ENCODE data around the gene FGA. TPM values are rescaled to one million over a fixed set of nuclear protein-coding genes. Genes with fewer than 3 reads are reported as not detected.

FGA gene
- polyA plus RNA-seq, 1 of the 3 experiments (the other 2 are of a cell fraction), result not detected

DNA sequence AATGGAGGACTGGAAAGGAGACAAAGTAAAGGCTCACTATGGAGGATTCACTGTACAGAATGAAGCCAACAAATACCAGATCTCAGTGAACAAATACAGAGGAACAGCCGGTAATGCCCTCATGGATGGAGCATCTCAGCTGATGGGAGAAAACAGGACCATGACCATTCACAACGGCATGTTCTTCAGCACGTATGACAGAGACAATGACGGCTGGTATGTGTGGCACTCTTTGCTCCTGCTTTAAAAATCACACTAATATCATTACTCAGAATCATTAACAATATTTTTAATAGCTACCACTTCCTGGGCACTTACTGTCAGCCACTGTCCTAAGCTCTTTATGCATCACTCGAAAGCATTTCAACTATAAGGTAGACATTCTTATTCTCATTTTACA, 21.0 kb downstream of the FGA start (continued):
- TF ChIP-seq MEF2A (IDR thresholded peaks at IDR 0.05; ENCODE audit: borderline replicate concordance, low read depth), result no peak
- no peak for TF ChIP-seq EP300 (IDR thresholded peaks at IDR 0.05; ENCODE audit: borderline replicate concordance in 1 of 2, low read depth in 1 of 2, low read length in 1 of 2)
- TF ChIP-seq TEAD4 (IDR thresholded peaks at IDR 0.05; ENCODE audit: borderline replicate concordance, insufficient read depth), result no peak

- H3K9me3 ChIP-seq, result no peaks in the 10 kb centered on the region
- H3K4me3 ChIP-seq (ENCODE audit: low read depth in 2 of 2, low read length in 1 of 2), result no peak overlapping the region
- H3K36me3 ChIP-seq (replicated peaks in 1 of 2; ENCODE audit: control insufficient read depth in 1 of 2, insufficient read depth in 2 of 2, low read length in 1 of 2), result no peaks in the 10 kb centered on the region
- H3K79me2 ChIP-seq (ENCODE audit: insufficient read depth), result no peaks in the 10 kb centered on the region
- no peaks in the 10 kb centered on the region for H3K4me1 ChIP-seq (ENCODE audit: control insufficient read depth in 1 of 2, insufficient read depth in 2 of 2, low read depth in 1 of 2, low read length in 1 of 2)
- TF ChIP-seq GABPA (IDR thresholded peaks at IDR 0.05; ENCODE audit: low read depth), result no peak
- TF ChIP-seq, protein P1, sequence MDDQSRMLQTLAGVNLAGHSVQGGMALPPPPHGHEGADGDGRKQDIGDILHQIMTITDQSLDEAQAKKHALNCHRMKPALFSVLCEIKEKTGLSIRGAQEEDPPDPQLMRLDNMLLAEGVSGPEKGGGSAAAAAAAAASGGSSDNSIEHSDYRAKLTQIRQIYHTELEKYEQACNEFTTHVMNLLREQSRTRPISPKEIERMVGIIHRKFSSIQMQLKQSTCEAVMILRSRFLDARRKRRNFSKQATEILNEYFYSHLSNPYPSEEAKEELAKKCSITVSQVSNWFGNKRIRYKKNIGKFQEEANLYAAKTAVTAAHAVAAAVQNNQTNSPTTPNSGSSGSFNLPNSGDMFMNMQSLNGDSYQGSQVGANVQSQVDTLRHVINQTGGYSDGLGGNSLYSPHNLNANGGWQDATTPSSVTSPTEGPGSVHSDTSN (IDR thresholded peaks at IDR 0.05), result no peak
- H2AFZ ChIP-seq (ENCODE audit: low read depth), result no peak overlapping the region
- no peak overlapping the region for H3K4me2 ChIP-seq
- ChIA-PET POLR2A (no interaction called here), CTCF (interaction anchor here (1.6 to 2.4 kb wide), 2 partner anchors 10 to 17 kb away, joined by 7 to 15 read pairs; no protein-coding TSS in a partner anchor)
- no peak overlapping the region for H3K9ac ChIP-seq
- no peaks in the 10 kb centered on the region for H3F3A ChIP-seq (replicated peaks; ENCODE audit: insufficient read depth)
- peaks cover 3% of the 10 kb centered on the region for H3K27me3 ChIP-seq (ENCODE audit: insufficient read depth)
- no peaks in the 10 kb centered on the region for H4K20me1 ChIP-seq (ENCODE audit: insufficient read depth)
- DNase-seq, result no peak
- 0% methylated on average over 3 of the region's 3 CpGs for whole genome bisulfite sequencing (ENCODE audit: low lambda C conversion rate)
- H3K9me2 ChIP-seq, result no peaks in the 10 kb centered on the region
- H3K27ac ChIP-seq (ENCODE audit: low read depth in 2 of 2, low read length in 1 of 2), result no peak overlapping the region
Observed at GRCh38 chr4:154569028-154569427, 21.5 kb downstream of the FGA start.

DNA sequence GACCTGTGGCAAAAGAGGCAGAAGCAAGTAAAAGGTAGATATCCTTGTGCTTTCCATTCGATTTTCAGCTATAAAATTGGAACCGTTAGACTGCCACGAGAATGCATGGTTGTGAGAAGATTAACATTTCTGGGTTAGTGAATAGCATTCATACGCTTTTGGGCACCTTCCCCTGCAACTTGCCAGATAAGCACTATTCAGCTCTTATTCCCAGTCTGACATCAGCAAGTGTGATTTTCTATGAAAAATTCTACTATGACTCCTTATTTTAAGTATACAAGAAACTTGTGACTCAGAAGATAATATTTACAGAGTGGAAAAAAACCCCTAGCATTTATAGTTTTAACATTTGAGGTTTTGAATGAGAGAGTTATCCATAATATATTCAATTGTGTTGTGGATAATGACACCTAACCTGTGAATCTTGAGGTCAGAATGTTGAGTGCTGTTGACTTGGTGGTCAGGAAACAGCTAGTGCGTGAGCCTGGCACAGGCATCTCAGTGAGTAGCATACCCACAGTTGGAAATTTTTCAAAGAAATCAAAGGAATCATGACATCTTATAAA, 23.8 kb downstream of the FGA start:
- TF ChIP-seq FOXM1 (IDR thresholded peaks at IDR 0.05; ENCODE audit: low read depth) (no peak), RFX5 (IDR thresholded peaks at IDR 0.05; ENCODE audit: low read length) (no peak), RXRA (IDR thresholded peaks at IDR 0.05; ENCODE audit: borderline replicate concordance, low read depth) (no peak), TAF1 (IDR thresholded peaks at IDR 0.05; ENCODE audit: borderline replicate concordance, low read depth, low read length) (no peak), POLR2AphosphoS5 (IDR thresholded peaks at IDR 0.05; ENCODE audit: low read depth, low read length) (no peak)
- H3K9me2 ChIP-seq, result no peaks in the 10 kb centered on the region
- ChIA-PET POLR2A (no interaction called here), CTCF (interaction anchor here (0.9 to 1.9 kb wide), 2 partner anchors 9 to 52 kb away, joined by 3 to 4 read pairs; no protein-coding TSS in a partner anchor)
- no peaks in the 10 kb centered on the region for H3K36me3 ChIP-seq (replicated peaks in 1 of 2; ENCODE audit: control insufficient read depth in 1 of 2, insufficient read depth in 2 of 2, low read length in 1 of 2)
- no peak overlapping the region for H3K9ac ChIP-seq
- H3K4me3 ChIP-seq (ENCODE audit: low read depth in 2 of 2, low read length in 1 of 2), result no peak overlapping the region
- H2AFZ ChIP-seq (ENCODE audit: low read depth), result no peak overlapping the region
- no peak overlapping the region for H3K4me2 ChIP-seq
- H3K9me3 ChIP-seq, result no peaks in the 10 kb centered on the region
- H3F3A ChIP-seq (replicated peaks; ENCODE audit: insufficient read depth), result no peaks in the 10 kb centered on the region
- no peaks in the 10 kb centered on the region for H4K20me1 ChIP-seq (ENCODE audit: insufficient read depth)
- no peak for DNase-seq
- H3K4me1 ChIP-seq (ENCODE audit: control insufficient read depth in 1 of 2, insufficient read depth in 2 of 2, low read depth in 1 of 2, low read length in 1 of 2), result no peaks in the 10 kb centered on the region
- H3K27me3 ChIP-seq (ENCODE audit: insufficient read depth), result peaks cover 3% of the 10 kb centered on the region; the same call in 1 of the 2 replicates
- no peak overlapping the region for H3K27ac ChIP-seq (ENCODE audit: low read depth in 2 of 2, low read length in 1 of 2)
- no peaks in the 10 kb centered on the region for H3K79me2 ChIP-seq (ENCODE audit: insufficient read depth)
- WGBS (ENCODE audit: low lambda C conversion rate), result 5% methylated on average over 5 of the region's 5 CpGs
